ENCODE results near the gene SUN2. TPM values are rescaled to one million over a fixed set of nuclear protein-coding genes. Genes with fewer than 3 reads are reported as not detected.

Gene SUN2
- total and polyA plus RNA-seq, 2 of the 13 experiments (the other 11 are each of a cell fraction or from before 2014, with no cell fraction given) = 45.6 to 56.6 TPM

- no peak for TF ChIP-seq MNT (IDR thresholded peaks at IDR 0.05)
- no peak for TF ChIP-seq ZMAT5 (CRISPR knock-in tag; IDR thresholded peaks at IDR 0.05; ENCODE audit: borderline replicate concordance, low read depth)
- no peak for TF ChIP-seq MEF2D (CRISPR knock-in tag; IDR thresholded peaks at IDR 0.05)
- TF ChIP-seq TFAP4 (IDR thresholded peaks at IDR 0.05; ENCODE audit: borderline replicate concordance, low read depth) = no peak
- TF ChIP-seq ZKSCAN8 (CRISPR knock-in tag; IDR thresholded peaks at IDR 0.05; ENCODE audit: borderline replicate concordance) = no peak
These were observed 30.8 kb upstream of the SUN2 start (continued) for GRCh38 chr22:38786631-38787030.

GRCh38 chr22:38784856-38785255, 29.1 kb upstream of the SUN2 start:
- POLR2A ChIA-PET = interaction anchor here (1.5 kb wide), 1 partner anchor 16 kb away, joined by 3 read pairs; no protein-coding TSS in a partner anchor
- no peak for FAIRE-seq
- intact Hi-C loops (cut with micrococcal nuclease; ENCODE audit: unreplicated experiment) = no loop called here
- BruUV-seq (replicated peaks) = no TSS peak
- Histone ChIP-seq H3K27me3 (ENCODE audit: control insufficient read depth in 1 of 2, insufficient read depth in 2 of 2, low read length in 2 of 2) (no peaks in the 10 kb centered on the region), H4K20me1 (ENCODE audit: insufficient read depth, low read length) (no peaks in the 10 kb centered on the region), H3K36me3 (replicated peaks in 1 of 2; ENCODE audit: control insufficient read depth in 1 of 2, insufficient read depth in 2 of 2, low read length in 2 of 2) (no peaks in the 10 kb centered on the region), H3K9me3 (ENCODE audit: low read length) (no peaks in the 10 kb centered on the region), H3K79me2 (ENCODE audit: insufficient read depth, low read length) (no peaks in the 10 kb centered on the region), H3K4me3 (replicated peaks in 1 of 3; ENCODE audit: insufficient read depth in 1 of 3, low read depth in 2 of 3, low read length in 3 of 3) (no peak overlapping the region), H3K4me2 (ENCODE audit: low read depth, low read length) (no peak overlapping the region), H3K4me1 (ENCODE audit: insufficient read depth, low read length) (no peaks in the 10 kb centered on the region), H2AFZ (ENCODE audit: low read length) (no peak overlapping the region), H3K9ac (ENCODE audit: insufficient read depth, low read depth, low read length) (no peak overlapping the region), H3K27ac (ENCODE audit: extremely low read length, insufficient read depth, low read length) (no peak overlapping the region)
- WGBS (ENCODE audit: low lambda C conversion rate) = 98% methylated on average over 5 of the region's 5 CpGs
- in situ Hi-C loops (cut with HindIII; ENCODE audit: extremely low pct_ligation_motif_present, low pct_unique_long_range_greater_than_20kb) = no loop called here
- no peak for DNase-seq (ENCODE audit: low spot score)
- no peak for ATAC-seq
- CTCF ChIA-PET (ENCODE audit: low intra/inter-chr PET ratio, low total read pairs) = no interaction called here
- TF ChIP-seq RFXANK (CRISPR knock-in tag; IDR thresholded peaks at IDR 0.05) (no peak), ZBTB25 (CRISPR knock-in tag; IDR thresholded peaks at IDR 0.05) (no peak), PBX2 (CRISPR knock-in tag; IDR thresholded peaks at IDR 0.05) (no peak), U2AF2 (IDR thresholded peaks at IDR 0.05; ENCODE audit: low read depth, low read length) (no peak), SP5 (CRISPR knock-in tag; IDR thresholded peaks at IDR 0.05; ENCODE audit: borderline replicate concordance, low read depth) (no peak), THRA (CRISPR knock-in tag; IDR thresholded peaks at IDR 0.05; ENCODE audit: borderline replicate concordance) (no peak), CSRNP2 (CRISPR knock-in tag; conservative IDR thresholded peaks at IDR 0.05; ENCODE audit: low read depth) (no peak), STAG1 (CRISPR knock-in tag; IDR thresholded peaks at IDR 0.05) (no peak)

Data from HepG2 (cell line).